ENCODE data around the gene PNPLA4. TPM values are rescaled to one million over a fixed set of nuclear protein-coding genes. Genes with fewer than 3 reads are reported as not detected.

Gene PNPLA4
- total RNA-seq, 2 donors from 2014 or later: 0.95 to 11.6 TPM

DNA sequence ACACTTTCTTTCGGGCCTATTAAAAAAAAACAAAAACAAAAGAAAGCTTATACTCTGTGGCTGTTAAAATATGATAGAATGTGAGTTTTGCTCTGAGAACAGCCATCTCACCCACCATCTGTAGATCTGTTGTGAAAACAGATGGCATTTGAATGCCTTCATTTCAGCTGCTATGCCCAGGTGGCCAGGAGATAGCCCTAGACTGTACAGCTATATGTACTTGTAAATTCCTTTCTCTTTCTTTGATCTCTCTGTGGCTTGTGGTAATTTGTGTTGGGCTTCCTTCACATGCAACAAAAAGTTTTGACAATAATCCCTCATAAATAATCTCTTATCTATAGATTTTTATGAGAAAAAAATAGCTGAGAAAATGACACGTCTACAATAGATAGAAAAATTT is 38.1 kb downstream of the PNPLA4 start:
- Histone ChIP-seq H3K4me3 (no peak overlapping the region), H3K36me3 (no peaks in the 10 kb centered on the region), H3K9me3 (no peaks in the 10 kb centered on the region), H3K27me3 (replicated peaks; ENCODE audit: insufficient read depth) (no peaks in the 10 kb centered on the region), H3K27ac (no peak overlapping the region), H3K4me1 (ENCODE audit: control insufficient read depth in 1 of 2, low read depth in 2 of 2) (no peaks in the 10 kb centered on the region)
- TF ChIP-seq, protein P1, sequence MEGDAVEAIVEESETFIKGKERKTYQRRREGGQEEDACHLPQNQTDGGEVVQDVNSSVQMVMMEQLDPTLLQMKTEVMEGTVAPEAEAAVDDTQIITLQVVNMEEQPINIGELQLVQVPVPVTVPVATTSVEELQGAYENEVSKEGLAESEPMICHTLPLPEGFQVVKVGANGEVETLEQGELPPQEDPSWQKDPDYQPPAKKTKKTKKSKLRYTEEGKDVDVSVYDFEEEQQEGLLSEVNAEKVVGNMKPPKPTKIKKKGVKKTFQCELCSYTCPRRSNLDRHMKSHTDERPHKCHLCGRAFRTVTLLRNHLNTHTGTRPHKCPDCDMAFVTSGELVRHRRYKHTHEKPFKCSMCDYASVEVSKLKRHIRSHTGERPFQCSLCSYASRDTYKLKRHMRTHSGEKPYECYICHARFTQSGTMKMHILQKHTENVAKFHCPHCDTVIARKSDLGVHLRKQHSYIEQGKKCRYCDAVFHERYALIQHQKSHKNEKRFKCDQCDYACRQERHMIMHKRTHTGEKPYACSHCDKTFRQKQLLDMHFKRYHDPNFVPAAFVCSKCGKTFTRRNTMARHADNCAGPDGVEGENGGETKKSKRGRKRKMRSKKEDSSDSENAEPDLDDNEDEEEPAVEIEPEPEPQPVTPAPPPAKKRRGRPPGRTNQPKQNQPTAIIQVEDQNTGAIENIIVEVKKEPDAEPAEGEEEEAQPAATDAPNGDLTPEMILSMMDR (IDR thresholded peaks at IDR 0.05): no peak
- DNase-seq (ENCODE audit: low spot score): no peak
- ATAC-seq (ENCODE audit: insufficient number of reproducible peaks, low FRiP score, low read depth): no peak

DNA sequence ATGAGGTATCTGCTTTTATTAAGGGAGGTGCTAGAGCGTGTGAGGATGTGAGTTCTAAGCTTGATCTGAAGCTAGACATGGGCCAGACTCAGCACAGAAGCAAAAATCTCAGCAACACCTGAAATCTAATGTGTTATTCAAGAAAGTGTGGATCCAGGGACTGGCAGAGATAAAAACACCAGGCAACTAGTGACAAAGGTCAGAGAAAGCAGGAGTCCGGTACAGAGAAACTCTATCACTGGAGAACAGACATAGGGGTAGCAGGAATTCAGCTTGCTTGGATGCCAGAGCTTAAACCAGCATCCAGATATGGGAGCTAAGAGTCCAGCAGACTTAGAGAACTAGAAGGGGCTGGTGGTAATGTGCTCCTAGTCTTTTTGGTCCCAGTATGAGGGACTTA is 50.3 kb downstream of the PNPLA4 start:
- H3K4me3 ChIP-seq: no peak overlapping the region
- DNase-seq (ENCODE audit: low spot score) (no peak), ATAC-seq (ENCODE audit: insufficient number of reproducible peaks, low FRiP score, low read depth) (no peak)
- no peaks in the 10 kb centered on the region for H3K27me3 ChIP-seq (replicated peaks; ENCODE audit: insufficient read depth)
- H3K36me3 ChIP-seq: no peaks in the 10 kb centered on the region
- TF ChIP-seq, protein P1 (IDR thresholded peaks at IDR 0.05): no peak
- no peaks in the 10 kb centered on the region for H3K9me3 ChIP-seq
- H3K4me1 ChIP-seq (ENCODE audit: control insufficient read depth in 1 of 2, low read depth in 2 of 2): no peaks in the 10 kb centered on the region
- H3K27ac ChIP-seq: no peak overlapping the region

DNA sequence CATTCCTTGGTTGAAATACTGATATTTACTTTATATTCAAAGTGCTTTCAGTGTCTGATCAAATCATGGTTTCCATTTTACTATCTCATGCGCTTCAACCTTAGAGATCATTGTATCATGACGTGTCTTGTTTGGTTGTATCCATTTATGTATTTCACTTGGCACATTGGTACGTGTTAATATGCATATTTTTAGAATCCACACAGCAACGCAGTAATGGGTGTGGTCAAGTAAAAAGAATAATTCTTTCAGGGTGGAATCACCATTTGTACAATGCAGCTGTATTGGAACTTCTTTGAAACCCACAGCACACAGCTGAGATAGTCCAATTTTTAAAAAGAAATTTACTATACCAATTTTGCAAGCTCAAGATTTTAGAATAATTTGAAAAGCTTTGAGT is 55.2 kb downstream of the PNPLA4 start:
- no peaks in the 10 kb centered on the region for H3K4me1 ChIP-seq (ENCODE audit: control insufficient read depth in 1 of 2, low read depth in 2 of 2)
- ATAC-seq (ENCODE audit: insufficient number of reproducible peaks, low FRiP score, low read depth): no peak
- no peaks in the 10 kb centered on the region for H3K27me3 ChIP-seq (replicated peaks; ENCODE audit: insufficient read depth)
- DNase-seq (ENCODE audit: low spot score): no peak
- no peaks in the 10 kb centered on the region for H3K9me3 ChIP-seq
- no peak overlapping the region for H3K4me3 ChIP-seq
- TF ChIP-seq, protein P1 (IDR thresholded peaks at IDR 0.05): no peak
- no peaks in the 10 kb centered on the region for H3K36me3 ChIP-seq
- H3K27ac ChIP-seq: no peak overlapping the region

DNA sequence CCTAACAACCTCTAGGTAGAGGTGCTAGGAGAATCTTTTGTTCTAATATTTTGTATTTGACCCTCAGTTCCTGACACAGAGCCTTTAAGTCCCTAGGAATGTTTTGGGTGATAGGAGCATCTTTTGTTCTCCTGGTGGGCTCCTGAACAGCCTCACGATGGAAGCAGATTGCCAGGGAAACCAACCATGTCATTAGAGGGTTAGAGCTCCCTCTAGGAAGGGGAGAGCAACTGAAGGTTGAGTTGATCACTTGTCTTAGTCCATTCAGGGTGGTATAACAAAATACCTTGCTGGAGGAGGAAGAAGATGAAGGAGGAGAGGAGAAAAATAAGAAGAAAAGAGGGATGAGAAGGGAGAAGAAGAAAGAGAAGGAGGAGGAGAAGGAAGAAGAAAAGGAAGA is 75.0 kb downstream of the PNPLA4 start:
- H3K4me3 ChIP-seq: no peak overlapping the region
- ATAC-seq (ENCODE audit: insufficient number of reproducible peaks, low FRiP score, low read depth) (no peak), DNase-seq (ENCODE audit: low spot score) (no peak)
- no peaks in the 10 kb centered on the region for H3K4me1 ChIP-seq (ENCODE audit: control insufficient read depth in 1 of 2, low read depth in 2 of 2)
- TF ChIP-seq, protein P1 (IDR thresholded peaks at IDR 0.05): no peak
- H3K27ac ChIP-seq: no peak overlapping the region
- no peaks in the 10 kb centered on the region for H3K9me3 ChIP-seq
- no peaks in the 10 kb centered on the region for H3K27me3 ChIP-seq (replicated peaks; ENCODE audit: insufficient read depth)
- H3K36me3 ChIP-seq: no peaks in the 10 kb centered on the region

Other genes starting within 250 kb of the PNPLA4 start
- gene VCX, start 84.2 kb downstream of the PNPLA4 start, total RNA-seq: not detected
- gene VCX2, start 243.9 kb upstream of the PNPLA4 start, total RNA-seq: not detected